ENCODE measurements around the gene TTC27. TPM values are rescaled to one million over a fixed set of nuclear protein-coding genes. Genes with fewer than 3 reads are reported as not detected.
"Not testable (repeated sequence)": the region's sequence is repeated elsewhere in the genome, so short reads cannot be mapped to it uniquely, and the experiment has no call there.

TTC27 gene
- total RNA-seq, 1 donor from 2014 or later: 44.9 TPM

- H3K4me3 Mint-ChIP-seq (ENCODE audit: low read depth): no peak overlapping the region
- peaks cover 9% of the 10 kb centered on the region for H3K27me3 Mint-ChIP-seq (ENCODE audit: low read depth)
- H3K36me3 Mint-ChIP-seq (ENCODE audit: low read depth): no peaks in the 10 kb centered on the region
- no peak overlapping the region for H3K27ac Mint-ChIP-seq
- intact Hi-C loops (cut with micrococcal nuclease): no loop called here
- H3K4me1 Mint-ChIP-seq (ENCODE audit: low read depth): no peaks in the 10 kb centered on the region
- no peak for DNase-seq (ENCODE audit: low spot score)
- H3K9me3 Mint-ChIP-seq: no peaks in the 10 kb centered on the region
Observed at GRCh38 chr2:32862269-32863055, 234.6 kb downstream of the TTC27 start.

GRCh38 chr2:32863326-32863725 lies 235.5 kb downstream of the TTC27 start:
- Mint-ChIP-seq H3K27me3 (ENCODE audit: low read depth) (peaks cover 7% of the 10 kb centered on the region), H3K4me1 (ENCODE audit: low read depth) (no peaks in the 10 kb centered on the region), H3K36me3 (ENCODE audit: low read depth) (no peaks in the 10 kb centered on the region), H3K4me3 (ENCODE audit: low read depth) (no peak overlapping the region), H3K27ac (no peak overlapping the region), H3K9me3 (no peaks in the 10 kb centered on the region)
- no peak for DNase-seq (ENCODE audit: low spot score)
- intact Hi-C loops (cut with micrococcal nuclease): no loop called here

GRCh38 chr2:32863803-32864202 lies 236.0 kb downstream of the TTC27 start:
- DNase-seq (ENCODE audit: low spot score): no peak
- intact Hi-C loops (cut with micrococcal nuclease): no loop called here
- Mint-ChIP-seq H3K36me3 (ENCODE audit: low read depth) (no peaks in the 10 kb centered on the region), H3K27ac (no peak overlapping the region), H3K27me3 (ENCODE audit: low read depth) (peaks cover 7% of the 10 kb centered on the region), H3K4me3 (ENCODE audit: low read depth) (no peak overlapping the region), H3K4me1 (ENCODE audit: low read depth) (no peaks in the 10 kb centered on the region), H3K9me3 (no peaks in the 10 kb centered on the region)

- Mint-ChIP-seq H3K4me3 (ENCODE audit: low read depth) (no peak overlapping the region), H3K27me3 (ENCODE audit: low read depth) (peaks cover 7% of the 10 kb centered on the region), H3K4me1 (ENCODE audit: low read depth) (no peaks in the 10 kb centered on the region), H3K27ac (no peak overlapping the region), H3K36me3 (ENCODE audit: low read depth) (no peaks in the 10 kb centered on the region), H3K9me3 (no peaks in the 10 kb centered on the region)
- no peak for DNase-seq (ENCODE audit: low spot score)
- intact Hi-C loops (cut with micrococcal nuclease): no loop called here
Observed at GRCh38 chr2:32864334-32865111, 236.7 kb downstream of the TTC27 start.

DNA sequence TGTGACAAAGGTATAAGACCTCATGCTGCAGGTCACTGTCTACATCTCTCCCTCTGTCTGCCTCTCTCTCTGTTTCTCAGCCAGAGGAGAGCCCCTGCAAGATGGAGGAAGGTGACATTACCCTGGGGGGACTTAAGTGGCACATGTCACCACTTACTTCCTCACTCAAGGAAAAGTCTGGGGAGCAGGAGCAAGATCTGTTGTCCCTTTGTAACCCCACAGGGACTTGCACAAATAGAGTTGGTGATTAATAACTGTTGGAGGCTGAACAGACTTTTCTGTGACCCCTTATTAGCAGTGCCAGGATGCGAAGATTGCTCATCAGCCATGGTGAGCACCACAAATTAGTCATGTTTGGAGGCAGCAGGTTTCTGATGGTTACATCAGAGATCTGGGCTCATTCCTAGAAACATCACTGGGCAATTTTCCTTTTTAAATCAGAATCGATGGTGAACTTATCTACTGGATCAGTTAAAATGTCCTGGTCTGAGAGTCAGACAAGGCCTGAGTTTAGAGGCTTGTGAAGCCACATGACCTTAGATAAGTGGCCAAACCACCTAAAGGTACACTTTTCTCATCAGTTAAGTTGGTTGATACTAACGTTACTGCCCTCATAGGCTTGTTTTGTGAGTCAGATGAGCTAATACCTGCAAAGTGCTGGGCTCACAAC lies 237.7 kb downstream of the TTC27 start:
- Mint-ChIP-seq H3K4me1 (ENCODE audit: low read depth) (no peaks in the 10 kb centered on the region), H3K4me3 (ENCODE audit: low read depth) (no peak overlapping the region), H3K27ac (no peak overlapping the region), H3K27me3 (ENCODE audit: low read depth) (peaks cover 6% of the 10 kb centered on the region), H3K9me3 (no peaks in the 10 kb centered on the region), H3K36me3 (ENCODE audit: low read depth) (no peaks in the 10 kb centered on the region)
- no peak for DNase-seq (ENCODE audit: low spot score)
- intact Hi-C loops (cut with micrococcal nuclease): no loop called here

GRCh38 chr2:32866462-32866861 lies 238.6 kb downstream of the TTC27 start:
- intact Hi-C loops (cut with micrococcal nuclease); DNase-seq (ENCODE audit: low spot score); H3K4me1 Mint-ChIP-seq (ENCODE audit: low read depth); H3K4me3 Mint-ChIP-seq (ENCODE audit: low read depth); H3K36me3 Mint-ChIP-seq (ENCODE audit: low read depth); H3K27ac Mint-ChIP-seq; H3K9me3 Mint-ChIP-seq; H3K27me3 Mint-ChIP-seq (ENCODE audit: low read depth): not testable (repeated sequence)

All from activated T-helper 2 cell treated with anti-CD3 and anti-CD28 coated beads, Interferon-gamma antibody, Interleukin-2, Interleukin-4, amounts not matched to agents 10 μg/mL and 5 μg/mL and 100 μg/mL, durations not matched to agents 14 hours and 24 hours and 36 hours (primary cell).